CD4-positive, alpha-beta T cell treated with Interleukin-10 for 1 hour (primary cell): ENCODE results near the gene CBX4.
"Not testable (repeated sequence)": the region's sequence is repeated elsewhere in the genome, so short reads cannot be mapped to it uniquely, and the experiment has no call there.

Experiments
- DNase-seq: peaks from one replicate; pipeline ENCODE4 v3.0.0-alpha.2; 2020

The CBX4 gene

GRCh38 chr17:79859676-79860615 is 20.7 kb upstream of the CBX4 start:
- DNase-seq: no peak

- no peak for DNase-seq
Measured at GRCh38 chr17:79857095-79857494, 17.9 kb upstream of the CBX4 start.

GRCh38 chr17:79855331-79856124 is 16.3 kb upstream of the CBX4 start:
- DNase-seq: no peak

GRCh38 chr17:79854080-79855060 is 15.1 kb upstream of the CBX4 start:
- no peak for DNase-seq

- not testable (repeated sequence) for DNase-seq
Measured at GRCh38 chr17:79853168-79853567, 13.9 kb upstream of the CBX4 start.

GRCh38 chr17:79852748-79853147 is 13.5 kb upstream of the CBX4 start:
- DNase-seq: peak; percentile 13

GRCh38 chr17:79851461-79851817 is 12.2 kb upstream of the CBX4 start:
- no peak for DNase-seq

GRCh38 chr17:79850571-79851460 is 11.6 kb upstream of the CBX4 start:
- DNase-seq: no peak

- no peak for DNase-seq
Measured at GRCh38 chr17:79849953-79850352, 10.7 kb upstream of the CBX4 start.

- no peak for DNase-seq
Measured at GRCh38 chr17:79848370-79848766, 9.1 kb upstream of the CBX4 start.

- DNase-seq: no peak
Measured at GRCh38 chr17:79847698-79848369, 8.6 kb upstream of the CBX4 start.

- DNase-seq: no peak
Measured at GRCh38 chr17:79845601-79845949, 6.3 kb upstream of the CBX4 start.

- peak; percentile 51 for DNase-seq
Measured at GRCh38 chr17:79844869-79845600, 5.8 kb upstream of the CBX4 start.

GRCh38 chr17:79843816-79844800 is 4.9 kb upstream of the CBX4 start:
- no peak for DNase-seq

GRCh38 chr17:79843474-79843815 is 4.2 kb upstream of the CBX4 start:
- DNase-seq: peak; percentile 26

GRCh38 chr17:79842656-79843473 is 3.6 kb upstream of the CBX4 start:
- peak; percentile 48 for DNase-seq

GRCh38 chr17:79842136-79842655 is 3.0 kb upstream of the CBX4 start:
- peak; percentile 3 for DNase-seq
